Heart right ventricle (tissue), 16 donors: ENCODE measurements around the gene LRFN4. TPM values are rescaled to one million over a fixed set of nuclear protein-coding genes. Genes with fewer than 3 reads are reported as not detected.

Source experiments
- ATAC-seq, 8 donors: fragments of 200-7000 bp; cut with Tn5 transposase; one replicate each; pipeline ENCODE4 v1.9.1; 2020; ENCODE audit warnings: mild to moderate bottlenecking in 8 of 8, moderate library complexity in 8 of 8, moderate number of reproducible peaks in 1 of 8
- DNase-seq, 2 donors: peaks; one replicate each; pipeline ENCODE4 v3.0.0-alpha.2; 2020
- H3K27ac ChIP-seq, 10 donors: fragments of 200-600 bp; sonication (generic) in 2 of 10; one replicate each; pipeline versions ENCODE4 v1.5.0 to v1.8.0; 2020 to 2022; ENCODE audit warnings: mild to moderate bottlenecking in 3 of 10
- H3K27me3 ChIP-seq, 7 donors: fragments of 200-600 bp; one replicate each; pipeline ENCODE4 v1.8.0; 2021 to 2022; ENCODE audit warnings: mild to moderate bottlenecking in 2 of 7
- H3K36me3 ChIP-seq, 9 donors: fragments of 200-600 bp; sonication (generic) in 1 of 9; one replicate each; pipeline versions ENCODE4 v1.5.0 to v1.8.0; 2020 to 2022; ENCODE audit warnings: mild to moderate bottlenecking in 2 of 9
- H3K4me1 ChIP-seq, 9 donors: fragments of 200-600 bp; sonication (generic) in 1 of 9; one replicate each; pipeline versions ENCODE4 v1.5.0 to v1.8.0; 2020 to 2022; ENCODE audit warnings: mild to moderate bottlenecking in 4 of 9
- H3K4me3 ChIP-seq, 10 donors: fragments of 200-600 bp; sonication (generic) in 2 of 10; one replicate each; pipeline versions ENCODE4 v1.5.0 to v1.8.0; 2020 to 2022; ENCODE audit warnings: mild to moderate bottlenecking in 7 of 10, moderate library complexity in 2 of 10
- H3K9me3 ChIP-seq, 11 donors: fragments of 200-600 bp in 10 of 11; sonication (generic) in 2 of 11; one replicate each; pipeline versions ENCODE4 v1.5.0 to v1.8.0; 2013 to 2022; ENCODE audit warnings: mild to moderate bottlenecking in 2 of 11, control low read depth in 1 of 11, moderate library complexity in 1 of 11
- CTCF ChIP-seq, 9 donors: fragments of 200-600 bp; sonication (generic) in 2 of 9; IDR thresholded peaks; one replicate each; pipeline versions ENCODE4 v1.5.0 to v1.8.0; 2021 to 2022; ENCODE audit warnings: antibody characterized with exemption in 9 of 9, mild to moderate bottlenecking in 5 of 9, moderate library complexity in 1 of 9
- WGBS, 2 donors: extraction: QIAGEN DNeasy Blood & Tissue Kit; methylation state at CpG; one replicate each; pipeline ENCODE4 v1.1.7; 2013; ENCODE audit warnings: inconsistent platforms in 1 of 2; 5-methylcytosine and 5-hydroxymethylcytosine counted together
- intact Hi-C, 10 donors: fragments of 100-400 bp; cut with DNase I; formaldehyde crosslinking; loops; one replicate each; pipeline versions ENCODE4 v1.11.1 to v1.14.2; 2022
- polyA plus RNA-seq, 2 donors: library from polyadenylated mRNA; stranded (reverse); fragments of 200-250 nt; gene quantifications; one replicate each; pipeline ENCODE4 v1.2.3, GENCODE V29; 2013
- total RNA-seq, 10 donors: library from RNA; stranded (reverse); fragmentation: NEBNext Ultra II Directional in 3 of 10; extraction: Animal tissue kit (Norgen Biotek cat#: 25700) in 3 of 10; gene quantifications; one replicate each; pipeline versions ENCODE4 v1.2.1 to v1.2.4, GENCODE V29; 2021 to 2023
- donor health status: Arrhythmogenic right ventricular cardiomyopathy.
- donor health status: ischemic (EF 13 %, LVEDD 7.1; RV severe dilation, severe dysfunction).
- donor health status: healthy with polysubstance abuse.
- donor health status: DM: no; HTN: yes; CAD: no.
- donor health status: DM: no; HTN: no; CAD: no.
- donor health status: ischemic (EF 25% LVEDD 6.9; RV normal size, moderate dysfunction).
- donor health status: ischemic (EF 25% LVEDD 5.7; RV mildly dilated, moderate dysfunction).
- donor health status: healthy.
- donor health status: DM: yes; HTN: yes; CAD: no.
- donor health status: Ischemic cardiomyopathy.
- donor health status: ischemic (EF 35%, LVEDD 5.7; RV mildly dilated, moderate dysfunction).
- donor health status: nonischemic (EF 11% LVEDD 7.7; RV severe dilation, severe dysfunction).
- donor health status: DM: yes; HTN: yes; CAD: no.
- donor health status: PGD.
- donor health status: ischemic (EF 29% LVEDD 5.4; RV normal size, mild dysfunction).
- donor health status: nonischemic (EF 23%, LVEDD 6.1; RV moderate dilation, normal function).

LRFN4 gene
- total and polyA plus RNA-seq, 12 donors = 9.1 to 33.1 (median 13.9) TPM

DNA sequence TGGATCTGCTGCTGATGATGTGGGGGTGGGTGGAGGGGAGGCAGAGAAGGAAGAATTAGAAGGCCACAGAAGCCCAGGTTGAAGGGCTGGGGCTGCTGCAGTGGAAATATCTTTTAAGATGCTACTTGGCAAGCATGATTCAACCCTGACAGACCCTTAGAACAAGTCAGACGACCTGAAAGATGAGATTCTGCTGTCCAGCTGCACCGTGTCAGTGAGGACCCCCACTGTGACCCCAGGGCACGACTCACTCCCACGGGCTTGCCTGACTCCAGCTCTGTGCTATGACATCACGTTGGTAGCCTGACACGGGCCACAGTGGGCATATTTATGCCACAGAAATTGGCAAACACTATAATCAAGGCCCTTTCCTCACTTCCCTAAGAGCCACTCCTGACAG, 36.0 kb downstream of the LRFN4 start:
- ATAC-seq = no peak
- WGBS, 2 donors = 53 to 69% methylated on average over 6 of the region's 6 CpGs
- TF ChIP-seq CTCF (IDR thresholded peaks at IDR 0.05) = no peak
- DNase-seq = no peak
- Histone ChIP-seq H3K27ac (no peak overlapping the region), H3K27me3 (no peaks in the 10 kb centered on the region), H3K9me3 (no peaks in the 10 kb centered on the region), H3K4me1 (peaks cover 0 to 8% (median 0%) of the 10 kb centered on the region in 9 donors), H3K4me3 (no peak overlapping the region), H3K36me3 (no peaks in the 10 kb centered on the region)
- intact Hi-C loops = no loop called here

DNA sequence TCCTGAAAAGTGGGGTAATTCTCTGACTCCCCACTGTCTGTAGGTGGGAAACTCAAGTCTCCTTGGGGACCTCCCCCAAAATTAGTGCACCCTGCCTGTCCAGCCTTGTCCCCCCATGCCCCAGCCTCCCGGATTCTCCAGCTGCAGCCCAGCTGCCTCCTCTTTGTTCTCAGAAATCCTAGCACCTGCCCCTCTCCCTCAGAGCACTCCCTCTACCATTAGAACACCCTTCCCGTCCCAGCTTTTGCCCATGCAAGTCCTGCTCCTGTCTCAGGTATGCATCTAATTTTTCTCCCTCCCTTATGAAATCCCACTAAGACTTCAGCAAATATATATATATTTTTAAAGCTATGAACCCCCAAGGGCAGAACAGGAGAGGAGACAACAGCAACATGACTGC, 37.3 kb downstream of the LRFN4 start:
- WGBS, 2 donors = 74 to 85% methylated on average over 2 of the region's 2 CpGs
- no peak for TF ChIP-seq CTCF (IDR thresholded peaks at IDR 0.05)
- no peaks in the 10 kb centered on the region for H3K27me3 ChIP-seq
- no peak overlapping the region for H3K27ac ChIP-seq
- no peaks in the 10 kb centered on the region for H3K9me3 ChIP-seq
- H3K4me3 ChIP-seq = no peak overlapping the region
- peaks cover 0 to 8% (median 0%) of the 10 kb centered on the region in 9 donors for H3K4me1 ChIP-seq
- no peak for DNase-seq
- no peaks in the 10 kb centered on the region for H3K36me3 ChIP-seq
- intact Hi-C loops = no loop called here
- ATAC-seq = no peak

DNA sequence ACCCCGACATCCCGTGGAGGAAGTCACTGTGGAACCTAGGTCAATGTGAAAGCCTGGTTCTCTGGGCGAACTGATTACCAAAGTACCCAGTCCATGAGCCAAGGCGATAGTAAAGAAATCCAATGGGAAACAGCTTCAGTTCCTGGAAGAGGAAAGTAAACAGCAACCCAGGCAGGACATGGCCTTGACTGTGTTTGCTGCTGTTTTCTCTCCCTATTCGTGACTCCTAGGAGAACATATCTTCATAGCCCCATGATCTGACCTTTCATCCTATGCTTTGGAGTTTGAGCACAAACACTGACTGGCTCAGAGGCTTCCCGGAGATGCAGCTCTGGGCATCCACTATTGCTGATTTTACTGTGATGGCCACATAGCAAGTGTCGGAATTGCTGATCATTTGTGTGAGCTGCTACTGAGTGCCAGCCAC, 45.1 kb downstream of the LRFN4 start:
- Histone ChIP-seq H3K9me3 (no peaks in the 10 kb centered on the region), H3K4me3 (no peak overlapping the region), H3K27ac (no peak overlapping the region), H3K4me1 (peaks cover 0 to 10% (median 0%) of the 10 kb centered on the region in 9 donors), H3K27me3 (no peaks in the 10 kb centered on the region), H3K36me3 (no peaks in the 10 kb centered on the region)
- 89 to 90% methylated on average over 7 of the region's 7 CpGs for WGBS, 2 donors
- DNase-seq (no peak), ATAC-seq (no peak)
- no peak for TF ChIP-seq CTCF (IDR thresholded peaks at IDR 0.05)
- intact Hi-C loops = no loop called here

DNA sequence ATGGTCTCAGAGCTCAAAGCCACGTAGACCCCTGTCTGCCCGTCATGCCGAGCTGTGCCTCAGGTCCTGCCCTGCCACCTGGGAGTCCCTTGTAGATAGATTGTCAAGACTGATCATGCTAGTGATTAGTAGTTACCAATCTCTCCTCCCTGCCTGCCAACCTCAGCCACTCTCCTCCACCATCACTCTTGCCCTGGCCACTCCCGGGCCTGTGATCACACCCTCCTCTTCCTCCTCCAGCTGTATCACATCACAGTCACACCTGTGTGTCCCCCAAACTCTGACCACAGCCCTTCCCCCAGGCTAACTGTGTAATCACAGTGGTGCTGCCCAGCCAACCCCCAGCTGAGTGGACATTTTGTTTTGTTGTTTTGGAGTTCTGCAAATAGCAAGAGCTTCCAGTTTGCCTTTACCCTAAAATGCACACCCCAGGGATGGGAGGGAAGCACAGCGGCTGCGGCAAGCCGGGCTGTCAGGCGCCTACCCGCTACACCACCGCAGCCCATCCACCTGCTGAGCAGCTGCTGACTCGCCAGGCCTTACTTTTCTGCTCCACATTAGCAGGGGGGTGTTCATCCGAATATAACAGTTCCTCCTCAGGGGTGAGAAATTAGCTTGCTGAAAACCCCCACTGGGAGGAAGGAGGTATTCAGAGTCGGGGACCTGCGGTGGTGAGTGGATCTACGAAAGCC, 45.8 kb downstream of the LRFN4 start:
- WGBS, 2 donors = 89 to 90% methylated on average over 15 of the region's 15 CpGs
- Histone ChIP-seq H3K4me3 (no peak overlapping the region), H3K4me1 (peaks cover 0 to 13% (median 0%) of the 10 kb centered on the region in 9 donors), H3K27ac (no peak overlapping the region), H3K27me3 (no peaks in the 10 kb centered on the region), H3K36me3 (no peaks in the 10 kb centered on the region), H3K9me3 (no peaks in the 10 kb centered on the region)
- intact Hi-C loops = no loop called here
- TF ChIP-seq CTCF (IDR thresholded peaks at IDR 0.05) = no peak
- DNase-seq (no peak), ATAC-seq (no peak)
